ENCODE results near the gene M1AP.

GRCh38 chr2:74596584-74596983 lies 51.5 kb downstream of the M1AP start:
- TF ChIP-seq CTCF (IDR thresholded peaks at IDR 0.05 in 8 of 11, conservative IDR thresholded peaks at IDR 0.05 in 3 of 11) (no peak), POLR2A (IDR thresholded peaks at IDR 0.05) (no peak), POLR2AphosphoS5 (IDR thresholded peaks at IDR 0.05) (no peak)

Measured in spleen (tissue), 7 donors.